GM23338 (cell line): ENCODE results near the gene NUDT6. TPM values are rescaled to one million over a fixed set of nuclear protein-coding genes. Genes with fewer than 3 reads are reported as not detected.

ENCODE experiments used
- ATAC-seq: fragments of 200-7000 bp; cut with Tn5 transposase; 3 replicates; pipeline ENCODE4 v1.9.1; 2020
- DNase-seq: peaks from one replicate; pipeline ENCODE4 v3.0.0-alpha.2; 2015; ENCODE audit warnings: low spot score
- H2AFZ ChIP-seq: fragments of 200-600 bp; sonication (generic); 2 replicates; pipeline ENCODE4 v1.8.0; 2016; ENCODE audit warnings: antibody characterized with exemption, mild to moderate bottlenecking, moderate library complexity
- H3F3A ChIP-seq: fragments of 200-600 bp; sonication (generic); replicated peaks from 2 replicates; pipeline ENCODE4 v1.8.0; 2017; ENCODE audit warnings: antibody characterized with exemption, mixed run types, low read depth
- H3K27ac ChIP-seq: fragments of 200-600 bp; sonication (generic); 2 replicates; pipeline ENCODE4 v1.6.1; 2016; ENCODE audit warnings: low read depth
- H3K27me3 ChIP-seq: fragments of 200-600 bp; sonication (generic); 2 replicates; pipeline ENCODE4 v1.8.0; 2016; ENCODE audit warnings: mild to moderate bottlenecking, mixed run types, moderate library complexity; ENCODE audit not compliant: insufficient read depth
- H3K36me3 ChIP-seq: fragments of 200-600 bp; sonication (generic); 2 replicates; pipeline ENCODE4 v1.8.0; 2016; ENCODE audit warnings: mild to moderate bottlenecking; ENCODE audit not compliant: insufficient read depth
- H3K4me1 ChIP-seq: fragments of 200-600 bp; sonication (generic); 2 replicates; pipeline ENCODE4 v1.8.0; 2016; ENCODE audit warnings: mild to moderate bottlenecking, moderate library complexity; ENCODE audit not compliant: insufficient read depth
- H3K4me2 ChIP-seq: fragments of 200-600 bp; sonication (generic); 2 replicates; pipeline ENCODE4 v1.7.1; 2017; ENCODE audit warnings: mixed run types
- H3K4me3 ChIP-seq: fragments of 200-600 bp; sonication (generic); 2 replicates; pipeline ENCODE4 v1.6.1; 2016; ENCODE audit warnings: mixed run types
- H3K79me2 ChIP-seq: fragments of 200-600 bp; sonication (generic); replicated peaks from 2 replicates; pipeline ENCODE4 v1.8.0; 2017; ENCODE audit warnings: mild to moderate bottlenecking; ENCODE audit not compliant: insufficient read depth
- H3K9me2 ChIP-seq: fragments of 200-600 bp; sonication (generic); 2 replicates; pipeline ENCODE4 v1.8.0; 2017; ENCODE audit not compliant: insufficient read depth
- H4K20me1 ChIP-seq: fragments of 200-600 bp; sonication (generic); replicated peaks from 2 replicates; pipeline ENCODE4 v1.8.0; 2017; ENCODE audit warnings: mild to moderate bottlenecking; ENCODE audit not compliant: insufficient read depth
- H3K27ac Mint-ChIP-seq: 2 replicates; pipeline ENCODE4 v1.8.0; 2020; ENCODE audit warnings: inconsistent platforms, mild to moderate bottlenecking, moderate library complexity, mixed read lengths
- H3K27me3 Mint-ChIP-seq: 3 replicates; pipeline ENCODE4 v1.8.0; 2022; ENCODE audit warnings: low read depth, mild to moderate bottlenecking, moderate library complexity, mixed read lengths, inconsistent platforms; ENCODE audit not compliant: insufficient read depth, poor library complexity
- H3K36me3 Mint-ChIP-seq: 3 replicates; pipeline ENCODE4 v1.8.0; 2021; ENCODE audit warnings: low read depth, mild to moderate bottlenecking, inconsistent platforms, moderate library complexity, mixed read lengths
- H3K4me1 Mint-ChIP-seq: 3 replicates; pipeline ENCODE4 v1.8.0; 2020; ENCODE audit warnings: mild to moderate bottlenecking, inconsistent platforms, mixed read lengths
- H3K4me3 Mint-ChIP-seq: 3 replicates; pipeline ENCODE4 v1.8.0; 2021; ENCODE audit warnings: moderate library complexity, mild to moderate bottlenecking, inconsistent platforms, mixed read lengths
- H3K9me3 Mint-ChIP-seq: 3 replicates; pipeline ENCODE4 v1.8.0; 2020; ENCODE audit warnings: moderate library complexity, mild to moderate bottlenecking, inconsistent platforms, mixed read lengths
- ETS1 ChIP-seq: IDR thresholded peaks from 2 replicates; pipeline ENCODE4 v1.6.1; 2016; ENCODE audit warnings: antibody characterized with exemption
- EZH2 ChIP-seq: fragments of 200-600 bp; sonication (generic); IDR thresholded peaks from one replicate; pipeline ENCODE4 v1.8.0; 2017; ENCODE audit warnings: antibody characterized with exemption, mild to moderate bottlenecking, low read depth; ENCODE audit not compliant: unreplicated experiment
- EZH2phosphoT487 ChIP-seq: fragments of 200-600 bp; sonication (generic); IDR thresholded peaks from one replicate; pipeline ENCODE4 v1.8.1; 2018; ENCODE audit warnings: antibody characterized with exemption; ENCODE audit not compliant: unreplicated experiment
- JUNB ChIP-seq: IDR thresholded peaks from one replicate; pipeline ENCODE4 v1.6.1; 2016; ENCODE audit warnings: antibody characterized with exemption; ENCODE audit not compliant: unreplicated experiment
- NANOG ChIP-seq: IDR thresholded peaks from 2 replicates; pipeline ENCODE4 v1.6.1; 2016; ENCODE audit warnings: antibody characterized with exemption, borderline replicate concordance
- POLR2AphosphoS5 ChIP-seq: IDR thresholded peaks from 2 replicates; pipeline ENCODE4 v1.6.1; 2016; ENCODE audit warnings: antibody characterized with exemption, low read depth
- REST ChIP-seq: IDR thresholded peaks from one replicate; pipeline ENCODE4 v1.6.1; 2018; ENCODE audit warnings: antibody characterized with exemption; ENCODE audit not compliant: unreplicated experiment
- STAT1 ChIP-seq: IDR thresholded peaks from one replicate; pipeline ENCODE4 v1.6.1; 2016; ENCODE audit warnings: antibody characterized with exemption; ENCODE audit not compliant: unreplicated experiment
- ZNF114 ChIP-seq: fragments of 250-450 bp; sonication (Bioruptor Pico); IDR thresholded peaks from 2 replicates; pipeline ENCODE4 v1.5.0; 2020; ENCODE audit warnings: mild to moderate bottlenecking, moderate library complexity
- ZNF331 ChIP-seq: fragments of 250-450 bp; sonication (Bioruptor Pico); IDR thresholded peaks from 2 replicates; pipeline ENCODE4 v1.5.0; 2020; ENCODE audit warnings: low read depth, mild to moderate bottlenecking, moderate library complexity
- ZNF462 ChIP-seq: fragments of 250-450 bp; sonication (Bioruptor Pico); IDR thresholded peaks from 2 replicates; pipeline ENCODE4 v1.5.0; 2020; ENCODE audit warnings: mild to moderate bottlenecking, moderate library complexity
- polyA plus RNA-seq: library from polyadenylated mRNA; unstranded; fragments of >200 nt; fragmentation: Nextera tagmentation; extraction: Ambion mirVana; gene quantifications from 2 replicates; pipeline ENCODE4 v1.2.1, GENCODE V29; 2016
- total RNA-seq: library from RNA; depleted of rRNA; stranded (reverse); fragments of >200 nt; shearing (Covaris generic); gene quantifications from 2 replicates; pipeline ENCODE4 v1.2.3, GENCODE V29; 2014

NUDT6 gene
- total and polyA plus RNA-seq, 2 experiments from 2014 or later = 4.9 to 9.1 TPM

- H3K79me2 ChIP-seq = peaks cover 100% of the 10 kb centered on the region
- H3K4me3 ChIP-seq = no peak overlapping the region
- Mint-ChIP-seq H3K4me1 (peaks cover 50% of the 10 kb centered on the region), H3K36me3 (peaks cover 21% of the 10 kb centered on the region), H3K9me3 (no peaks in the 10 kb centered on the region), H3K4me3 (no peak overlapping the region), H3K27ac (no peak overlapping the region), H3K27me3 (peaks cover 8% of the 10 kb centered on the region)
- H2AFZ ChIP-seq = no peak overlapping the region
- 0 out of 2 replicates have a peak, but pooled peaks cover 11% of the 10 kb centered on the region for H3F3A ChIP-seq
- no peak overlapping the region for H3K27ac ChIP-seq
- H3K4me1 ChIP-seq = peaks cover 57% of the 10 kb centered on the region
- no peak overlapping the region for H3K4me2 ChIP-seq
- ATAC-seq (no peak), DNase-seq (no peak)
- no peaks in the 10 kb centered on the region for H3K27me3 ChIP-seq
- no peaks in the 10 kb centered on the region for H3K36me3 ChIP-seq
- peaks cover 87% of the 10 kb centered on the region for H4K20me1 ChIP-seq
- H3K9me2 ChIP-seq = no peaks in the 10 kb centered on the region
- TF ChIP-seq STAT1 (no peak), EZH2phosphoT487 (no peak), ETS1 (no peak), EZH2 (no peak), POLR2AphosphoS5 (no peak), ZNF331 (CRISPR knock-in tag) (no peak), JUNB (no peak), ZNF114 (no peak), REST (no peak), NANOG (no peak), ZNF462 (CRISPR knock-in tag) (no peak)
Observed at GRCh38 chr4:122865425-122865824, 57.0 kb downstream of the NUDT6 start.
